GM10266 (cell line): Measurements from ENCODE around the gene TTC9.

Experiments used
- DNase-seq: peaks from one replicate; pipeline ENCODE4 v3.0.0; 2012; ENCODE audit errors: extremely low spot score
- CTCF ChIP-seq: IDR thresholded peaks from 2 replicates; pipeline ENCODE4 v1.5.1; 2012; ENCODE audit warnings: mild to moderate bottlenecking, low read depth; ENCODE audit not compliant: control insufficient read depth, insufficient read depth; ENCODE audit errors: missing control alignments

Gene TTC9

GRCh38 chr14:70665448-70666360, 24.0 kb downstream of the TTC9 start:
- DNase-seq = peak; percentile 61
- no peak for TF ChIP-seq CTCF

GRCh38 chr14:70666361-70666686, 24.6 kb downstream of the TTC9 start:
- no peak for DNase-seq
- no peak for TF ChIP-seq CTCF

GRCh38 chr14:70670992-70671651, 29.4 kb downstream of the TTC9 start:
- TF ChIP-seq CTCF = no peak
- DNase-seq = no peak

GRCh38 chr14:70671652-70672644, 30.2 kb downstream of the TTC9 start:
- no peak for TF ChIP-seq CTCF

GRCh38 chr14:70677341-70677740, 35.6 kb downstream of the TTC9 start:
- TF ChIP-seq CTCF = no peak
- no peak for DNase-seq

More at GRCh38 chr14:70671652-70672644, 30.2 kb downstream of the TTC9 start:
- no peak for DNase-seq

- no peak for DNase-seq
- no peak for TF ChIP-seq CTCF
These were observed 39.0 kb downstream of the TTC9 start for GRCh38 chr14:70680748-70681147.
